ENCODE results near the gene VAV2.

Gene VAV2

GRCh38 chr9:133982971-133983720 lies 9.0 kb downstream of the VAV2 start:
- no peak for DNase-seq (ENCODE audit: low spot score)
- no peak for FAIRE-seq

GRCh38 chr9:133981958-133982681 lies 10.0 kb downstream of the VAV2 start:
- DNase-seq (ENCODE audit: low spot score) (no peak), FAIRE-seq (no peak)

- no peak for FAIRE-seq
- DNase-seq (ENCODE audit: low spot score), result no peak
These were observed 10.6 kb downstream of the VAV2 start for GRCh38 chr9:133981589-133981957.

GRCh38 chr9:133980864-133981588 lies 11.1 kb downstream of the VAV2 start:
- FAIRE-seq (no peak), DNase-seq (ENCODE audit: low spot score) (no peak)

- DNase-seq (ENCODE audit: low spot score), result no peak
- FAIRE-seq, result no peak
These were observed 11.9 kb downstream of the VAV2 start for GRCh38 chr9:133979921-133980863.

GRCh38 chr9:133979273-133979920 lies 12.7 kb downstream of the VAV2 start:
- FAIRE-seq, result no peak
- DNase-seq (ENCODE audit: low spot score), result no peak

- no peak for DNase-seq (ENCODE audit: low spot score)
- FAIRE-seq, result no peak
These were observed 13.2 kb downstream of the VAV2 start for GRCh38 chr9:133978899-133979272.

GRCh38 chr9:133978226-133978898 lies 13.8 kb downstream of the VAV2 start:
- FAIRE-seq, result no peak
- DNase-seq (ENCODE audit: low spot score), result no peak

- DNase-seq (ENCODE audit: low spot score), result no peak
- FAIRE-seq, result no peak
These were observed 14.5 kb downstream of the VAV2 start for GRCh38 chr9:133977421-133978201.

GRCh38 chr9:133976887-133977286 lies 15.2 kb downstream of the VAV2 start:
- FAIRE-seq, result no peak
- no peak for DNase-seq (ENCODE audit: low spot score)

- FAIRE-seq (no peak), DNase-seq (ENCODE audit: low spot score) (no peak)
These were observed 15.8 kb downstream of the VAV2 start for GRCh38 chr9:133976191-133976861.

- DNase-seq (ENCODE audit: low spot score), result no peak
- FAIRE-seq, result no peak
These were observed 16.6 kb downstream of the VAV2 start for GRCh38 chr9:133975511-133975910.

- DNase-seq (ENCODE audit: low spot score) (no peak), FAIRE-seq (no peak)
These were observed 17.3 kb downstream of the VAV2 start for GRCh38 chr9:133974631-133975341.

- FAIRE-seq (no peak), DNase-seq (ENCODE audit: low spot score) (no peak)
These were observed 18.1 kb downstream of the VAV2 start for GRCh38 chr9:133973791-133974630.

GRCh38 chr9:133973111-133973790 lies 18.9 kb downstream of the VAV2 start:
- FAIRE-seq (no peak), DNase-seq (ENCODE audit: low spot score) (no peak)
